ENCODE measurements around the gene PWWP2B. TPM values are rescaled to one million over a fixed set of nuclear protein-coding genes. Genes with fewer than 3 reads are reported as not detected.

Gene PWWP2B
- total and polyA plus RNA-seq, 10 of the 15 experiments (the other 5 are each of a cell fraction or from before 2014, with no cell fraction given) = 0.04 to 0.87 (median 0.35) TPM; not detected in 4

DNA sequence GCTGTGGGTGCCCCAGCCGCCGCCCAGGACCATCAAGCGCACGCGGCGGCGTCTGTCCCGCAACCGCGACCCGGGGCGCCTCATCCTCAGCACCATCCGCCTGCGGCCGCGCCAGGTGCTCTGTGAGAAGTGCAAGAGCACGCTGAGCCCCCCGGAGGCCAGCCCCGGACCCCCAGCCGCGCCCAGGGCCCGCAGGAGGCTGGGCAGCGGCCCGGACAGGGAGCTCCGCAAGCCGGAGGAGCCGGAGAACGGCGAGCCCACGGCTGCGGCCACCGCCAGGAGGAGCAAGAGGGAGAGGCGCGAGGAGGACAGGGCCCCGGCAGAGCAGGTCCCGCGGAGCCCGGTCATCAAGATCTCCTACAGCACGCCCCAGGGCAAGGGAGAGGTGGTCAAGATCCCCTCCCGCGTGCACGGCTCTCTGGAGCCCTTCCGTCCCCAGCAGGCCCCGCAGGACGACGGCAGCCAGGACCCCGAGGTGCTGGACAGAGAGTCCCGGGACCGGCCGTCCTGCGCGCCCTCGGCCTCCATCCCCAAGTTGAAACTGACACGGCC lies 8.0 kb downstream of the PWWP2B start:
- Histone ChIP-seq H3K9me3 (replicated peaks; ENCODE audit: control insufficient read depth, insufficient read depth, low read length) (no peaks in the 10 kb centered on the region), H3K4me3 (no peak overlapping the region), H3K36me3 (ENCODE audit: control insufficient read depth in 2 of 2, insufficient read depth in 2 of 2, low read length in 1 of 2) (no peaks in the 10 kb centered on the region), H3K9ac (ENCODE audit: control insufficient read depth, insufficient read depth, low read length) (no peak overlapping the region), H3K79me2 (ENCODE audit: control insufficient read depth, insufficient read depth, low read length) (no peaks in the 10 kb centered on the region), H3K4me1 (ENCODE audit: control insufficient read depth, insufficient read depth, low read length) (no peaks in the 10 kb centered on the region), H3K27me3 (replicated peaks in 1 of 2; ENCODE audit: control insufficient read depth in 2 of 2, insufficient read depth in 2 of 2, low read length in 1 of 2) (no peaks in the 10 kb centered on the region), H4K20me1 (ENCODE audit: control insufficient read depth, insufficient read depth) (no peaks in the 10 kb centered on the region), H2AFZ (ENCODE audit: control insufficient read depth, low read depth, low read length) (no peak overlapping the region), H3K4me2 (ENCODE audit: control insufficient read depth, insufficient read depth) (no peak overlapping the region), H3K27ac (ENCODE audit: control insufficient read depth, insufficient read depth) (no peak overlapping the region)
- ATAC-seq = no peak
- FAIRE-seq = no peak
- ChIA-PET POLR2A (no interaction called here), SMC1A (ENCODE audit: uncharacterized antibody, unreplicated experiment) (no interaction called here), CTCF (no interaction called here), RAD21 (ENCODE audit: unreplicated experiment) (no interaction called here)
- in situ Hi-C loops (cut with MboI) (no loop called here), intact Hi-C loops (cut with micrococcal nuclease; ENCODE audit: unreplicated experiment) (no loop called here)
- no TSS peak for BruUV-seq (replicated peaks)
- DNase-seq (ENCODE audit: low read depth, low spot score) = no peak
- WGBS (ENCODE audit: insufficient coverage, insufficient replicate concordance, low lambda C conversion rate, missing lambda C conversion rate) = 86% methylated on average over 15 of the region's 54 CpGs
- no peak for TF ChIP-seq TCF3 (IDR thresholded peaks at IDR 0.05; ENCODE audit: borderline replicate concordance, insufficient read depth, low read depth, low read length)
- TF ChIP-seq, protein P1, sequence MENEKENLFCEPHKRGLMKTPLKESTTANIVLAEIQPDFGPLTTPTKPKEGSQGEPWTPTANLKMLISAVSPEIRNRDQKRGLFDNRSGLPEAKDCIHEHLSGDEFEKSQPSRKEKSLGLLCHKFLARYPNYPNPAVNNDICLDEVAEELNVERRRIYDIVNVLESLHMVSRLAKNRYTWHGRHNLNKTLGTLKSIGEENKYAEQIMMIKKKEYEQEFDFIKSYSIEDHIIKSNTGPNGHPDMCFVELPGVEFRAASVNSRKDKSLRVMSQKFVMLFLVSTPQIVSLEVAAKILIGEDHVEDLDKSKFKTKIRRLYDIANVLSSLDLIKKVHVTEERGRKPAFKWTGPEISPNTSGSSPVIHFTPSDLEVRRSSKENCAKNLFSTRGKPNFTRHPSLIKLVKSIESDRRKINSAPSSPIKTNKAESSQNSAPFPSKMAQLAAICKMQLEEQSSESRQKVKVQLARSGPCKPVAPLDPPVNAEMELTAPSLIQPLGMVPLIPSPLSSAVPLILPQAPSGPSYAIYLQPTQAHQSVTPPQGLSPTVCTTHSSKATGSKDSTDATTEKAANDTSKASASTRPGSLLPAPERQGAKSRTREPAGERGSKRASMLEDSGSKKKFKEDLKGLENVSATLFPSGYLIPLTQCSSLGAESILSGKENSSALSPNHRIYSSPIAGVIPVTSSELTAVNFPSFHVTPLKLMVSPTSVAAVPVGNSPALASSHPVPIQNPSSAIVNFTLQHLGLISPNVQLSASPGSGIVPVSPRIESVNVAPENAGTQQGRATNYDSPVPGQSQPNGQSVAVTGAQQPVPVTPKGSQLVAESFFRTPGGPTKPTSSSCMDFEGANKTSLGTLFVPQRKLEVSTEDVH (IDR thresholded peaks at IDR 0.05; ENCODE audit: low read depth, partially characterized antibody) = no peak
- no peak for TF ChIP-seq CBFB (IDR thresholded peaks at IDR 0.05; ENCODE audit: low read depth)
- TF ChIP-seq PAX8 (IDR thresholded peaks at IDR 0.05) = no peak
- no peak for TF ChIP-seq RB1 (IDR thresholded peaks at IDR 0.05; ENCODE audit: borderline replicate concordance)
- TF ChIP-seq MXI1 (IDR thresholded peaks at IDR 0.05; ENCODE audit: low read depth, low read length) = no peak
- no peak for TF ChIP-seq SIN3A (IDR thresholded peaks at IDR 0.05; ENCODE audit: low read depth, low read length)
- TF ChIP-seq, protein P2, sequence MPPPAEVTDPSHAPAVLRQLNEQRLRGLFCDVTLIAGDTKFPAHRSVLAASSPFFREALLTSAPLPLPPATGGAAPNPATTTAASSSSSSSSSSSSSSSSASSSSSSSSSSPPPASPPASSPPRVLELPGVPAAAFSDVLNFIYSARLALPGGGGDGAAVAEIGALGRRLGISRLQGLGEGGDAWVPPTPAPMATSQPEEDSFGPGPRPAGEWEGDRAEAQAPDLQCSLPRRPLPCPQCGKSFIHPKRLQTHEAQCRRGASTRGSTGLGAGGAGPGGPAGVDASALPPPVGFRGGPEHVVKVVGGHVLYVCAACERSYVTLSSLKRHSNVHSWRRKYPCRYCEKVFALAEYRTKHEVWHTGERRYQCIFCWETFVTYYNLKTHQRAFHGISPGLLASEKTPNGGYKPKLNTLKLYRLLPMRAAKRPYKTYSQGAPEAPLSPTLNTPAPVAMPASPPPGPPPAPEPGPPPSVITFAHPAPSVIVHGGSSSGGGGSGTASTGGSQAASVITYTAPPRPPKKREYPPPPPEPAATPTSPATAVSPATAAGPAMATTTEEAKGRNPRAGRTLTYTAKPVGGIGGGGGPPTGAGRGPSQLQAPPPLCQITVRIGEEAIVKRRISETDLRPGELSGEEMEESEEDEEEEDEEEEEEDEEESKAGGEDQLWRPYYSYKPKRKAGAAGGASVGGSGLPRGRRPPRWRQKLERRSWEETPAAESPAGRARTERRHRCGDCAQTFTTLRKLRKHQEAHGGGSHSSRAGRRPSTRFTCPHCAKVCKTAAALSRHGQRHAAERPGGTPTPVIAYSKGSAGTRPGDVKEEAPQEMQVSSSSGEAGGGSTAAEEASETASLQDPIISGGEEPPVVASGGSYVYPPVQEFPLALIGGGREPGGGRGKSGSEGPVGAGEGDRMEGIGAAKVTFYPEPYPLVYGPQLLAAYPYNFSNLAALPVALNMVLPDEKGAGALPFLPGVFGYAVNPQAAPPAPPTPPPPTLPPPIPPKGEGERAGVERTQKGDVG (CRISPR knock-in tag; IDR thresholded peaks at IDR 0.05) = no peak
- TF ChIP-seq HCFC1 (IDR thresholded peaks at IDR 0.05; ENCODE audit: low read length) = no peak
- TF ChIP-seq NBN (IDR thresholded peaks at IDR 0.05) = no peak
- TF ChIP-seq, protein P3, sequence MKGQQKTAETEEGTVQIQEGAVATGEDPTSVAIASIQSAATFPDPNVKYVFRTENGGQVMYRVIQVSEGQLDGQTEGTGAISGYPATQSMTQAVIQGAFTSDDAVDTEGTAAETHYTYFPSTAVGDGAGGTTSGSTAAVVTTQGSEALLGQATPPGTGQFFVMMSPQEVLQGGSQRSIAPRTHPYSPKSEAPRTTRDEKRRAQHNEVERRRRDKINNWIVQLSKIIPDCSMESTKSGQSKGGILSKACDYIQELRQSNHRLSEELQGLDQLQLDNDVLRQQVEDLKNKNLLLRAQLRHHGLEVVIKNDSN (IDR thresholded peaks at IDR 0.05; ENCODE audit: borderline replicate concordance, extremely low read length, insufficient read depth, low read depth, low read length) = no peak
- TF ChIP-seq YBX1 (IDR thresholded peaks at IDR 0.05) = no peak
- no peak for TF ChIP-seq FOXK2 (IDR thresholded peaks at IDR 0.05)
- no peak for TF ChIP-seq TBL1XR1 (IDR thresholded peaks at IDR 0.05; ENCODE audit: low read depth, low read length)
- TF ChIP-seq TARDBP (IDR thresholded peaks at IDR 0.05; ENCODE audit: borderline replicate concordance) = no peak
